GM21447 (cell line): ENCODE results near the gene CCDC63.

Experiments
- ATAC-seq: cut with Tn5 transposase; IDR thresholded peaks from one replicate; pipeline ENCODE4 v1.9.1; 2021; ENCODE audit not compliant: unreplicated experiment

The CCDC63 gene

DNA sequence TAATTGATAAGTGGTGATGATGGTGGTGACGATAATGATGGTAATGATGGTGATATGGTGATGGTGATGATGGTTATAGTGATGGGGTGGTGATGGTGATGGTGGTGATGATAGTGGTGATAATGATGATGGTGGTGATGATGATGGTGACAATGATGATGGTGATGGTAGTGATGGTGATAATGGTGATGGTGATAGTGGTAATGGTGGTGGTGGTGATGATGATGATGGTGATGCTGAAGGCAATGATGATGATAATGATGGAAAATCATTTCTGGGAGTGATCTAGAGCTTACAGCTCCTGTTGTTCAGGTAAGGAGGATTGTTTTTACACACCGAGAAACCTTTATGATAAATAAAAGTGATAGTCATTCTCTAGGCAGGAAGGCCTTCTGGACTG is 33.9 kb downstream of the CCDC63 start:
- no peak for ATAC-seq

DNA sequence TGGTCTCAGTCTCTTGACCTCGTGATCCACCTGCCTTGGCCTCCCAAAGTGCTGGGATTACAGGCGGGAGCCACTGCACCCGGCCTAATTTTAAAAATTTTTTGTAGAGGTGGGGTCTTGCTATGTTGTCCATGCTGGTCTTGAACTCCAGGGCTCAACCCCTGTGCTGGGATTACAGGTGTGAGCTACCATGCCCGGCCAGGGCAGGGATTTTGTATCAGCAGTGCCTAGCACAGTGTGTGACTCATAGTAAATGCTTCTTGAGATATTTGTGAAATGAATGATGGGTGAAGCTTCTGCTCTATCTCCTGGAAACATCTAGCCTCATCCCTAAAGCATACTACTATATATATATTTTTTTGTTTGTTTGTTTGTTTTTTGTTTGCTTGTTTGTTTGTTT is 36.5 kb downstream of the CCDC63 start:
- no peak for ATAC-seq

DNA sequence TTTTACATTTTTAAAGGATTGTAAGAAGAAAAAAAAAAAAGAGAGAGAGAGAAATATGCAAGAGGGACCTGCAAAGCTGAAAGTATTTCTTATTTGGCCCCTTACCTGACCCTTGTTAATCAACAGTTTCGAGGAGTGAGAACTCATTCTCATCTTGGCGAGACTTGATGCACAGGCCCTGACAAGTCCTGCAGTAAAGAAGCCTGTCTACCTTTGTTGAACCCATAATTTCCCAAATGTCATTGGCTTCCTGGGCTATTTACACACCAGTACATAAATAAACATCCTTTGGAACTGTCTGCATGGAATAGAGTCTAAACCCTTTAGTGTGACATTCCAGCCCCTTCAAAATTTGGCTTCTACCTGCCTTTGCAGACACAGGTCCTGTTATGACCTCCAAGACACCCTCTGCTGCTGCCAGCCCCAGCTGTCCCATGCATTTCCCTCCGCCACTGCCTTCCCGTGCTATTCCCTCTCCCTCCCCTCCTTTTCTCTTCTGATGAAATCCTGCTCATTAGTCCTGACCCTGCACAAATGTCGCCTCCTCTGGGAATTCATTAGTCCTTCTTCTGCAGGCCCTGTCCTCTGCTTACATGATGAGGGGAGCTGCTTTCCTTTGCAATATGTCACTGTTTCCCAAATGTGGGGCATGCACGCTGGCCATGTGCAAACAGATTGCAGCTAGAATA is 38.5 kb downstream of the CCDC63 start:
- no peak for ATAC-seq

DNA sequence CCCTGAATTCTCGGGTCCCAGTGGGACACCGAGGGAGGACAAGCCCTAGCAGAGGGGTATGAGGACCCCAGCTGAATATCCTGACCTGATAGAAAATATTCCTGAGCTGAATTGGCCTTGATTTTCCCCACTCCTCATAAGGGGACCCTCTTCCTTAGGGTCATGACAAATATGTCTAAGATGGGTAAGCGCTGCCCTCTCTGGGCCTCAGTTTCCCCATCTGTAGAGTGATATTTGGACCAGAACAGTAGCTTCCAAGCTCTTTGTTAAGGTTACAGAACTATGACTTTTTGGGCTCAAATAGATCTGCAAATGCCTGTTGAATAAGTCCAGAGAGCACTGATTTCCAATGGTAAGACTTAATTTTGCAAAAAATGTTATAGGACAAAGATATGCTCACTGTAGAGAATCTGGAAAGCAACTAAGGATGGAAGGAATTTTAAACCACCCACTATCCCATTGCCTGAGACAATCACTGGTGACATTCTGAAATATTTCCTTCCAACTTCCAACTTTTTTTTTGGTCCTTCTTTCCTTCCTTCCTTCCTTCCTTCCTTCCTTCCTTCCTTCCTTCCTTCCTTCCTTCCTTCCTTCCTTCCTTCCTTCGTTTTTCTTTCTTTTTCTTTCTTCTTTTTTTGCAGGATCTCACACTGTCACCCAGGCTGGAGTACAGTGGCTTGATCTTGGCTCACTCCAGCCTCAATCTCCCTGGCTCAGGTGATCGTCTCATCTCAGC is 41.6 kb downstream of the CCDC63 start:
- ATAC-seq, result no peak

DNA sequence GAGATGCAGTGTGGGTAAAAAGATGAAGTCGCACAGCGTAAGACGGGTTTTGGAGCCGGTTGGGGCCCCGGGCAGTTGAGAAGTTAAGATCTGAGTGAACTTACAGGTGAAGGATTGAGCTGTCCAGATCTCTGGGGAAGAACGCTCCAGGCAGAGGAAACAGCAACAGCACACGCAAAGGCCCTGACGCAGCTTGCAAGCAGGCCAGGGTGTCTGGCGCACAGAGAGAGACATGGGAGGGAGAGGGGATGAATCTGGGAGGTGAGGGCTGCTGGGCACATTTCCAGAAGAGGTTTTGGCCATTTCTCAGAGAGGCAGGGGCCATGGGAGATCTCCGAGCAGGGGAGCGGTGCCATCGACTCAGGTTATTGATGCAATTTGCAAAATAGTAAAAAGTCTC is 42.6 kb downstream of the CCDC63 start:
- no peak for ATAC-seq

DNA sequence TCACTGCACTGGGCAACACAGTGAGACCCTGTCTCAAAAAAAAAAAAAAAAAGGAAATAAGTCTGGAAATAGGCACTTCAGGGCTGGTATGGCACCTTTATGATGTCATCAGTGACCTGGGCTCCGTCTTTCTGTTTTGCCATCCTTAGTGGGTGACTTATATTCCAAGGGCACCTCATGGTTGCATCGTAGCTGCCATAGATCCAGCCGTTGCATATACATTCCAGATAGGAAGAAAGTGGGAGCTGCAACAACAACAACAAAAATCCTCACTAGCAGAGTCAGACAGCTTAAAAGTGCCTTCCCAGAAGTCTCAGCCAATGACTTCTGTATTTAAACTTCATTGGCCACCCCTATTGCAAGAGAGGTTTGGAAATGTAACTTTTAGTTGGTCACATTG is 47.2 kb downstream of the CCDC63 start:
- ATAC-seq, result no peak

DNA sequence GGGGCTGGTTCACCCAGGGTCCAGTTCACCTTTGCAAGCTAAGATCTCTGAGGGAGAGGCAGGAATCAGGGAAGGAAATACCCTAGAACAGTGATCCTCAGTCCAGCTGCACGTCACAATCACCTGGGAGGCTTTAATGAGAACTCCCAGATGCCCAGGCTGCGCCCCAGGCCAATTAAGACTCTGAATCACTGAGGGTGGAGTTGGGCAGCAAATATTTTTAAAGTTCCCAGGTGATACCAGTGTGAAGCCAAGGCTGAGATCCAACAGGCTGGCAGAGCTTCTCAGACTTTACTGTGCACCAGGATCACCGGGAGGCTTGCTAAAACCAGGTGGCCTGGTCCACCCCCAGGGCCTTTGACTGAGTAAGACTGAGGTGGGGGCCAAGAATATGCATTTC is 49.8 kb downstream of the CCDC63 start:
- ATAC-seq, result no peak

DNA sequence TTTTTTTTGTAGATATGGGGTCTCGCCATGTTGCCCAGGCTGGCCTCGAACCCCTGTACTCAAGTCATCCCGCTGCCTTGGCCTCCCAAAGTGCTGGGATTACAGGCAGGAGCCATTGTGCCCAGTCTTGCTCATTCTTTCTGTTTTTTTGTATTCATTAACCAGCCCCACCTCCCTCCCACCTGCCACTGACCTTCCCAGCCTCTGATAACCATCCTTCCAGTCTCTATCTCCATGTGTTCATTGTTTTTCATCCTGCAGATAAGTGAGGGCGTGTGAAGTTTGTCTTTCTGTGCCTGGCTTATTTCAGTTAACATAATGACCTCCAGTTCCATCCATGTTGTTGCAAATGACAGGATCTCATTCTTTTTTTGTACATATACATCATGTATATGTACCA is 54.6 kb downstream of the CCDC63 start:
- no peak for ATAC-seq

DNA sequence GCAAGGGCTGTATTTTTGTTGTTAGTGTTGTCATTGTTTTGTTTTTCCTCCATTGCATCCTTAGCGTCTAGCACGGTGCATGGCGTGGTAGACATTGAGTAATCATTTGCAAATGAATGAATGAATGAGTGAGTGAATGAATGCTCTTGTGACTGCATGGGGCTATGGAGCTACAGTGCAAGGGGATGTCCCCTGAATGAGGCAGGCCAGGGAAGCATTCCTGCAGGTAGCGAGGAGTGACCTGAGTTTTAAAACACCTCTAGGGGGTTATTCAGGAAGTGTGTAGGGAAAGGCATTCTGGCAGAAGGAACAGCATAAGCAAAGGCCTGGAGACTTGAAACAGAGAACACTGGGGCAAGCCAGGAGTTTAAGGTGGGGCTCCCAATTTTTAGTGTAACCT is 56.7 kb downstream of the CCDC63 start:
- no peak for ATAC-seq

DNA sequence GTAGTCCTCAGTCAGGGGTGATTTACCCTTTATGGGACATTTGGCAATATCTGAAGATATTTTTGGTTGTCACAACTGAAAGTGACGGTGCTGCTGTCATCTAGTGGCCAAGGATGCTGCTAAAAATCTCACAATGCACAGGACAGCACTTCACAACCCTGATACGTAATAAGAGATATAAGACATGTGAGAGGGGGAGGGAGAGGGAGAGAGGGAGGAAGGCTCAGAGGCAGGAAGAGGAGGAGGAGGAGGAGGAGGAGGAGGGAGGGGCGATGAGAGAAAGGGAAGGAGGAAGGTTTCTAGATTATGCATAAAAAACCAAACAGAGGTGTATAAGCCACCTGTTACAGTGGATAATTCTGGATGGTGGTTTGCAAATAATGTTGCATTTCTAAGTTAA is 59.3 kb downstream of the CCDC63 start:
- ATAC-seq, result no peak

DNA sequence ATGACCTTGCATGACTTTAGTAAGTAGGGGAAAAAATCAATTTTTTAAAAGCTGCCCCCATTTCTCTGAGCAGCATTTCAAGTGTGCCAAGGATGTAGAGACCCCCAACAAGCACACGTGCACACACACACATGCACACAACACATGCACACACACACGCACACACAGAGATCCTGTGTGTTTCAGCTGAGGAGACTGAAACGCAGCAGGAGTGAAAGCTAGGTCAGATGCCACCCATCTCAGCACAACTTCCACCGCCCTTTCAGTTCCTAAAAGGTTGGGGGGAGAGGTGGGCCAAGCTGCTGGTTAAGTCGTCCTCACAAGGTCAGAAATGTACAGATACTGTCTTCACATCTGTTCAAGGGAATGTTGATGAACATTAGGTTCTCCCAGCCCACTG is 59.7 kb downstream of the CCDC63 start:
- ATAC-seq, result no peak

DNA sequence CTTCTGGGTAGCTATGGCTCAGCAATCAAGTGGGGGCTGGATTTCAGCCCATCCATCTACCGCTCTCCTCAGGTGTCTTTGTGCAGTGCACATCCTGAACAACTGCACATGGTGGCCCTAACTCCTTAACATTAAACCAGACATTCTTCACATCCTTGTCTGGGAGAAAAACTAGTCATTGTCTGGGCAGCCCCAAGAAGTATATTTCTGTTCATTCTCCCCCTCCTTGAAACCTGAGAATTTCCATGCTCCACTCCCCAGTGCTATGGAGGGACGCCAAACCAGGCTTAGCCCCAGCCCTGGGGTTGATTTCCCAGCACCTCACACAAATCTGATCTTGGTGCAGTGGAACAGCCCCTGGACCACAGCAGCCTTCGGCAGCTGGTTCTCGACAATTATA is 60.2 kb downstream of the CCDC63 start:
- no peak for ATAC-seq

DNA sequence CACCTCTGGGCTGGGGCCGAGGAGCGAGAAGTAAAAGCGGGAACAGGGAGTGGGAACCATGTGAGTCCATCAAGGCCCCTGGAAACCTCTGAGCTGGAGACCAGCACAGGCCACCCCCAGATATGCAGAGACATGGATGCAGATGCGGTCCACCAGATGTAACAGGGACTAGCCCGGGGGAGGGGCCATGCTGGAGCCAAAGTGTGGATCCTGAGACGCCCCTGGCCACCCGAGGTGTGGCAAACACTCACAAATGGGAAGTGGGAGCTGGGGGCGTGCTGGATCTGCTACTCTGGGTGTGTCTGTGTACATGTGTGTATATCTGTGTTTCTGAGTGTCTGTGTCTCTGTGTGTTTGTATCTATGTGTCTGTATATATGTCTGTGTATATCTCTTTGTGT is 60.8 kb downstream of the CCDC63 start:
- ATAC-seq, result no peak

DNA sequence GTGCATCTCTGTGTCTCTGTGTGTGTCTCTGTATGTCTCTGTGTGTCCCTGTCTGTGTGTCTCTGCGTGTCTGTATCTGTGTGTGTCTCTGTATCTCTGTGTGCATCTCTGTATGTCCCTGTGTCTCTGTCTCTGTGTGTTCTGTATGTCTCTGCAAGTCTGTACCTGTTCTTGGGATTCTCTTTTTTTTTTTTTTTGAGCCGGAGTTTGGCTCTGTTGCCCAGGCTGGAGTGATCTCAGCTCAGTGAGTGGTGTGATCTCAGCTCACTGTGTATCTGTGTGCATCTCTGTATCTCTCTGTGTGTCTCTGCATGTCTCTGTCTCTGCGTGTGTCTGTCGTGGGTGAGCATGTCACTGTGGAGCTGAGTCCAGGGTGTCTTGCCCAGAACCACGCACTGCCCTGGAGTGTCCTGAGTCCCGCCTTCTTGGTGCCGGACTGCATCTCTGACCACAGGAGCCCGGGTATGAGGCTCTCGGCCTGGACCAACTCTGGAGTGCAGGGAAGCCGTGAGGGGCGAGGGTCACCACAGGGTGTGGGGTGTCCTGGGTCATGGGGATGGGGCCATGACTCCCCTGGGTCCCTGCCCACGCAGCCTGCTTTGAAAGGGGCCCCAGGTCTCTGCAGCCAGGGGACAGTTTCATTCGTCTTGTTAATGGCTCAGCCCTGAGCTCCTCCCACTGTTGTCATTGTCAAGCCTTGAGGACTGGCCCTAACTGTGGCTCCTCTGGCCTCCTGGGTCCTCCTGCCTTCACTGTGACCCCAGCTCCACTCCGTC is 61.8 kb downstream of the CCDC63 start:
- no peak for ATAC-seq

DNA sequence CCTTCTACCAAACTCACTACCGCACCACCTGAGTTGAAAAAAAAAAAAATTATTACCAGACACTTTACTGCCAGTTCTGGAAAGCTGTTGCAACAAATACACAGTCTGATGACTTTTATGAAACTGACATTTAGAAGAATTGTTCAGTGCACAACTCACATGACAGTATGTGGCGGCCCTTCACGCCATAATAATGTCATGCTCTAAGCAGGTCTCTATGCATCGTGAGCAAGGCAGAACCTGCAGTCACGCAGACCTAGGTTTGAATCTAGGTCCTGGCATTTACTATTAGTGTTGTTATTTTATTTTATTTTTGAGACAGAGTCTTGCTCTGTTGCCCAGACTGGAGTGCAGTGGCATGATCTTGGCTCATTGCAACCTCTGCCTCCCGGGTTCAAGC is 65.5 kb downstream of the CCDC63 start:
- ATAC-seq, result no peak

DNA sequence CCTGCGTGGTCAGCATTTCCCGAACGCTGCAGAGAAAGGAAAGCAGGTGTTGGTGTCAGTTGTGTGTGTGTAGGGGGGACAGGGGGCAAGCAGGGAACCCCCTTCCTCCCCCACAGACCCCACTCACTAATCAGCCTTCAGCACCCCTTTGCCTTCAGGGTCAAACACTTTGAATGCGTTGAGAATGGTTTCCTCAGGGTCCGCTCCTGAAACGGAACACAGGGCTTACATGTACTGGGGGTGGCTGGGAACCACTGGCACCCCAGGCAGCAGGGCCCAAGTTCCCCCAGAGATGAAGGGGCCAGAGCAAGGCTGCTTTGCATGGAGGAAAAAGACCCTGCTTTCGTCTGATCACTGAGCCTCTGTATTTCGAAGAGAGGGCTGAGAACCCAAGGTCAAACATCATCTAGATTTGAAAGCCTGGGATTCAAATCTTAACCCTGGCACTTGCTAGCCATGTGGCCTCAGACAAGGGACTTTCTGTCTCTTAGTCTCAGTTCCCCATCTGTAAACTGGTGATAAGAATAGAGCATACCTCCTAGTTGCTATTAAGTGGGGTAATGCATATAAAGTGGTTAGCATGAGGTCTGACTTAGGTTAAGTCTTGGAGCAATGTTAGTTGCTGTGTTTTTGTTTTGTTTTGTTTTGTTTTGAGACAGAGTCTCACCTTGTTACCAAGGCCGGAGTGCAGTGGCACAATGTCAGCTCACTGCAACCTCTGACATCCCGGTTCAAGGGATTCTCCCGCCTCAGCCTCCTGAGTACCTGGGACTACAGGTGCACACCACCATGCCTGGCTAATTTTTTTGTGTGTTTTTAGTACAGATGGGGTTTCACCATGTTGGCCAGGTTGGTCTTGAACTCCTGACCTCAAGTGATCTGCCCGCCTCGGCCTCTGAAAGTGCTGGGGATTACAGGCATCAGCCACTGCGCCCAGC is 66.6 kb downstream of the CCDC63 start:
- peak; percentile 98 for ATAC-seq

DNA sequence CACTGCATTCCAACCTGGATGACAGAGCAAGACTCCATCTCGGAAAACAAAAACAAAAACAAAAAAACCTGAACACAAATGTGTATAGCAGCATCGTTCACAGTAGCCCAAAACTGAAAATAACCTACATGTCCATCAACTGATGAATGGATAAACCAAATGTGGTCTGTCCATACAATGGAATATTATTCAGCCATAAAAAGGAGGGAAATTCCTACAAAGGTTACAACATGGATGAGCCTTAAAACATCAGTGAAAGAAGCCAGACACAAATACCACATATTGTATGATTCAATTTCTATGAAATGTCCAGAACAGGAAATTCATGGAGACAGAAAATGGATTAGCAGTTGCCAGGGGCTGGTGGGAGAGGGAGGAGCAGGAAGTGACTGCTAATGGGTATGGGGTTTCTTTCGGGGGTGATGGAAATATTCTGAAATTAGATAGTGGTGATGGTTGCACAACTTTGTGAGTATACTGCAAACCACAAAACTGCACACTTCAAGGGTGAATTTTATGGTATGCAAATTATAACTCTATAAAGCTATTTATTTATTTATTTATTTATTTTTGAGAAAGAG is 69.6 kb downstream of the CCDC63 start:
- no peak for ATAC-seq

DNA sequence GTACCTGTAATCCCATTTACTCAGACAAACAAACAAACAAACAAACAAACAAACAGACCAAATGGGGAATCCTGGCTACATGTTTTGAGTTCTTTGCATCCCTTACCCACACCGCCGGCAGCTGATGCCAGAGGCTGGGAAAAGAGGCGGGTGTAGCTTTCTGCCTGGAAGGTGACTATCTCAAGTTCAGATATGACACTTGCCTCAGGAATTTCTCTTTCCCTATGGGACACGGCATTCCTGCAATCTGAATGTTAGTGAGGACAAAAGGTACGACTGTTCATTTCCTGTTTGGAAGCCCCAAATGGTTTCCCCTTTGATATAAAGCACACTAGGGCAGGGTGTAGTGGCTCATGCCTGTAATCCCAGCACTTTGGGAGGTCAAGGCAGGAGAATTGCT is 70.7 kb downstream of the CCDC63 start:
- ATAC-seq, result no peak

DNA sequence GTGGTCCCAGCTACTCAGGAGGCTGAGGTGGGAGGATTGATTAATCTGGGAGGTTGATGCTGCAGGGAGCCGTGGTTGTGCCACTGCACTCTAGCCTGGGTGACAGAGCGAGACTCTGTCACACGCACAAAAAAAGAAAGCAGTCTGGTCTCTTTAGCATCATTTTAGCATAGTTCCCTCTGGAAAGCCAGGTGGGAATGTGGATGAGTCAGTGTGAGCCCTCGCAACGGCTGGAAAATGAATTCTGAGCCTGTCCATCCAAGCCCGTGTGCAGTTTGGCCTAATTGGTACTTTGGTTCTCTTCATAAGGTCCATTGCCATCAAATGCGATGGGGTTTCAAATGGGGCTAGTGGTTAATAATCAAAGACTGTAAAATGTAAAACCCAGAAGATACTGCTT is 71.2 kb downstream of the CCDC63 start:
- no peak for ATAC-seq

DNA sequence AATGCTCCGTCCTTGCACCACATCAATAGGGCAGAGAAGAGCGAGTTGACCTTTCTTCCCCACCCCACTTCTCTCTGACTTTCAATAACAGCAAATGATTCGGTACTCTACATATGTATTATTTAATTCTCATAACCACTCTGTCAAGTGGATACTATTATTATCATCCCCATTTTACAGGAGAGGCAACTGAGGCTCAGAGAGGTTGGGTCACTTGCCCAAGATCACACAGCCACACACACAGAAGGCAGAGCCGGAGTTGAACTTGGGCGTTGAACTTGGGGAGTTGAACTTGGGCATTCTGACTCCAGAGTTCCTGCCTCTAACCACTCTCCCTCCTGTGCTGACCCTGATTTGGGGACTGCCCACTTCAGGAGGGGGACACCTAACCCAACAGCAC is 72.9 kb downstream of the CCDC63 start:
- ATAC-seq, result no peak
